Thoracic aorta (tissue), 2 donors: ENCODE results near the gene NPPB. TPM values are rescaled to one million over a fixed set of nuclear protein-coding genes. Genes with fewer than 3 reads are reported as not detected.

Experiments used
- ATAC-seq: fragments of 150-250 bp; one replicate; pipeline ENCODE4 v1.8.0; 2017; ENCODE audit warnings: low read depth; ENCODE audit not compliant: insufficient number of reproducible peaks, low FRiP score
- DNase-seq: peaks from one replicate; pipeline ENCODE4 v3.0.0-alpha.2; 2020; ENCODE audit warnings: low spot score
- H3K27ac ChIP-seq, 2 donors: fragments of 200-600 bp; sonication (generic); 1 replicate in 1 of 2; 2 replicates in 1 of 2; pipeline ENCODE4 v1.5.1; 2016; ENCODE audit warnings: mild to moderate bottlenecking in 2 of 2, moderate library complexity in 2 of 2
- H3K27me3 ChIP-seq: fragments of 200-600 bp; sonication (generic); replicated peaks from 2 replicates; pipeline ENCODE4 v1.6.0; 2016; ENCODE audit warnings: mild to moderate bottlenecking; ENCODE audit not compliant: insufficient read depth
- H3K36me3 ChIP-seq: fragments of 200-600 bp; sonication (generic); one replicate; pipeline ENCODE4 v1.5.1; 2016
- H3K4me1 ChIP-seq, 2 donors: fragments of 200-600 bp; sonication (generic); 1 replicate in 1 of 2; 2 replicates in 1 of 2; pipeline versions ENCODE4 v1.5.1 to v1.6.0; 2016; ENCODE audit warnings: low read depth in 2 of 2, mild to moderate bottlenecking in 1 of 2; ENCODE audit not compliant: control insufficient read depth in 1 of 2
- H3K4me3 ChIP-seq: fragments of 200-600 bp; sonication (generic); 2 replicates; pipeline ENCODE4 v1.5.1; 2016; ENCODE audit warnings: mild to moderate bottlenecking
- H3K9me3 ChIP-seq: fragments of 200-600 bp; sonication (generic); 2 replicates; pipeline ENCODE4 v1.5.1; 2016
- CTCF ChIP-seq: fragments of 200-600 bp; sonication (generic); IDR thresholded peaks from one replicate; pipeline ENCODE4 v1.5.1; 2019; ENCODE audit warnings: antibody characterized with exemption
- total RNA-seq, 2 donors: library from RNA; depleted of rRNA; stranded (reverse); fragments of >200 nt; gene quantifications; one replicate each; pipeline versions ENCODE4 v1.1.0 to v1.2.3, GENCODE V29; 2016

The NPPB gene
- total RNA-seq, 2 donors from 2014 or later = not detected

GRCh38 chr1:11874624-11875023, 15.9 kb upstream of the NPPB start:
- no peak overlapping the region for H3K27ac ChIP-seq
- no peak for TF ChIP-seq CTCF
- H3K36me3 ChIP-seq = no peaks in the 10 kb centered on the region
- ATAC-seq = no peak
- no peaks in the 10 kb centered on the region for H3K27me3 ChIP-seq
- DNase-seq = no peak
- H3K9me3 ChIP-seq = no peaks in the 10 kb centered on the region
- peaks cover 0 to 10% of the 10 kb centered on the region in 2 donors for H3K4me1 ChIP-seq
- H3K4me3 ChIP-seq = no peak overlapping the region

- Histone ChIP-seq H3K4me1 (peaks cover 0 to 10% of the 10 kb centered on the region in 2 donors), H3K36me3 (no peaks in the 10 kb centered on the region), H3K4me3 (no peak overlapping the region), H3K27ac (no peak overlapping the region), H3K27me3 (no peaks in the 10 kb centered on the region), H3K9me3 (no peaks in the 10 kb centered on the region)
- no peak for DNase-seq
- ATAC-seq = no peak
- no peak for TF ChIP-seq CTCF
Measured at GRCh38 chr1:11874258-11874562, 15.5 kb upstream of the NPPB start.

GRCh38 chr1:11873395-11874257, 14.9 kb upstream of the NPPB start:
- H3K27me3 ChIP-seq = no peaks in the 10 kb centered on the region
- ATAC-seq (no peak), DNase-seq (no peak)
- no peaks in the 10 kb centered on the region for H3K9me3 ChIP-seq
- H3K4me1 ChIP-seq = peaks cover 0 to 10% of the 10 kb centered on the region in 2 donors
- no peaks in the 10 kb centered on the region for H3K36me3 ChIP-seq
- TF ChIP-seq CTCF = no peak
- H3K4me3 ChIP-seq = no peak overlapping the region
- no peak overlapping the region for H3K27ac ChIP-seq

DNA sequence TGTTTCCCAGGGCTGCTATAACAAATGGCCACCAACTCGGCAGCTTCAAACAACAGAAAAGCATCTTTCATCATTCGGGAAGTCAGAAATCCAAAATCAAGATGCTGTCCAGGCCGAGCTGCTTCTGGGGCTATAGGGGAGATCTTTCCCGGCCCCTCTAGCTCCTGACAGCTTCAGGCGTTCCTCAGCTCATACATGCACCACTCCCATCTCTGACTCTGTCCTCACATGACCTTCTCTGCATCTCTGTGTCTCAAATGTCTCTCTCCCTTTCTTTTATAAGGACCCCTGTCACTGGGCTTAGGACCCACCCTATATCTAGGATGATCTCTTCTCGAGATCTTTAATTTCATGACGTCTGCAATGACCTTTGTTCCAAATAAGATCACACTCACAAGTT, 13.8 kb upstream of the NPPB start:
- no peaks in the 10 kb centered on the region for H3K27me3 ChIP-seq
- no peak for ATAC-seq
- H3K9me3 ChIP-seq = no peaks in the 10 kb centered on the region

More for the DNA sequence above, 13.8 kb upstream of the NPPB start:
- TF ChIP-seq CTCF = no peak
- H3K36me3 ChIP-seq = no peaks in the 10 kb centered on the region
- H3K4me1 ChIP-seq = peaks cover 0 to 10% of the 10 kb centered on the region in 2 donors
- no peak overlapping the region for H3K4me3 ChIP-seq
- H3K27ac ChIP-seq = no peak overlapping the region
- no peak for DNase-seq
